GM19238 (cell line): ENCODE data around the gene SNRPE.
"Not testable (repeated sequence)": the region's sequence is repeated elsewhere in the genome, so short reads cannot be mapped to it uniquely, and the experiment has no call there.

Experiments
- DNase-seq: peaks from one replicate; pipeline ENCODE4 v3.0.0; 2011; ENCODE audit warnings: low spot score; ENCODE audit not compliant: insufficient read length

The SNRPE gene

GRCh38 chr1:203861379-203862184 lies at the start of gene SNRPE:
Gene SNRPE (plus strand): TSS chr1:203861599. CDS start chr1:203861660, 61 bp downstream.
- DNase-seq = peak; percentile 87

- no peak for DNase-seq
Measured at GRCh38 chr1:203813581-203814341, 47.6 kb upstream of the SNRPE start.

- DNase-seq = no peak
Measured at GRCh38 chr1:203818399-203818798, 43.0 kb upstream of the SNRPE start.

- no peak for DNase-seq
Measured at GRCh38 chr1:203823306-203823705, 38.1 kb upstream of the SNRPE start.

- no peak for DNase-seq
Measured at GRCh38 chr1:203826175-203826574, 35.2 kb upstream of the SNRPE start.

DNA sequence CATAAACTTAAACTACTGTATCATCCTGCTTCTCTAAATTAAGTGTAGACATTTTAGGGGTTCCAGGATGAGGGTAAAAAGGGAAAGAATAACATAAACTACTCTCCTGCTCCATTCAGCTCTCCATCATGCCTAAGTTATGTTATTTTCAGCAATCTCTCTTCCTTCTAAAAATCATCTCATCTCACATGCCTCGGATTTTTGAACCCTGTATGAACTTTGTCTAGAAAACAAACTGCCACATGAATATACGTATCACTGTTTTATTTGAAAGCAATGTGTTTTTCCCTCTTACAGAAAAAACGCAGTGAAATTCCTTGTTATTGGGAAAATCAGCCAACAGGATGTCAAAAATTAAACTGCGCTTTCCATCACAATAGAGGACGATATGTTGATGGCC lies 33.4 kb upstream of the SNRPE start:
- DNase-seq = no peak

DNA sequence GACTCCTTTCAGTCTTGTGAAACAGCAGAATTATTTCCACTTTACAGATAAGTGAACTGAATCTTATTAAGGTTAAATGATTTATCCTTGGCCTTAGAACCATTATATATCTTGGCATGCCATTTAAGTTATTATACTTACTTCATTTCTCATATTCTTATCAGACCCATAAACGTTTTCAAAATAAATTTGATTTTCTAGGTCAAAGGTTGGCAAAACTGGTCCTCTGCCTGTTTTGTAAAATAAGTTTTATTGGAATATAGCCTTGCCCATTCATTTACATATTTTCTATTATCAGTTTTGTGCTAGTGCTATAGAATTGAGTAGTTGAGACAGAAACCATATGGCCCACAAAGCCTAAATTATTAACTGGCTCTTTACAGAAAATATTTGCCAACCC lies 32.9 kb upstream of the SNRPE start:
- DNase-seq = no peak

DNA sequence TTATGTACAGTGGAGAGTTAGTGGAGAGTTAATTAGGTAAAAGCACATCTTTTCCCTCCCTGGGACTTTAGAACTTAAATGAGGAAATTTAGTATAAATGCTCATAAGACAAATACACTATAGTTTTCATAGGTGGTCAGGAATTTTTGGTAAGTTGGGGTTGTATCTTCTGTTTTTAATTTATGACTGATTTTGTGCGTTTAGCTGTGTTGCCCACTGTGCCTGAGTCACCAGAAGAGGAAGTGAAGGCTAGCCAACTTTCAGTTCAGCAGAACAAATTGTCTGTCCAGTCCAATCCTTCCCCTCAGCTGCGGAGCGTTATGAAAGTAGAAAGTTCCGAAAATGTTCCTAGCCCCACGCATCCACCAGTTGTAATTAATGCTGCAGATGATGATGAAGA lies 32.2 kb upstream of the SNRPE start:
- not testable (repeated sequence) for DNase-seq

GRCh38 chr1:203835476-203835875 lies 25.9 kb upstream of the SNRPE start:
- no peak for DNase-seq

DNA sequence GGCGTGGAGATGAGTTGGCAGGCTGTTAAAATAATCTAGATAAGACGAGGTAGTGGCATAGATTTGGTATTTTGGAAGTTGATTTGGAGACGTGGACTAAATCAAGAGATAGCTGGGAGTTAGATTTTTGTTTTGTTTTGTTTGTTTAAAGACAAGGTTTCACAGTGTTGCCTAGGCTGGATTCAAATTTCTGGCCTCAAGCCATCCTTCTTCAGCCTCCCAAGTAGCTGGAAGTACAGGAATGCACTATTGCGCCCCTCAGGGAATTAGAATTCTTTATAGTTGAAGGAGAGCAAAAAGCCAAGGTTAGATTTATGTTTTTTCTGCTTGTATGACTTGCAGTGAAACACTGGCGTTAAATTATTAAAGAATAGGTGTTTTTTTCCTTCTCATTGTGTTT lies 22.3 kb upstream of the SNRPE start:
- no peak for DNase-seq

DNA sequence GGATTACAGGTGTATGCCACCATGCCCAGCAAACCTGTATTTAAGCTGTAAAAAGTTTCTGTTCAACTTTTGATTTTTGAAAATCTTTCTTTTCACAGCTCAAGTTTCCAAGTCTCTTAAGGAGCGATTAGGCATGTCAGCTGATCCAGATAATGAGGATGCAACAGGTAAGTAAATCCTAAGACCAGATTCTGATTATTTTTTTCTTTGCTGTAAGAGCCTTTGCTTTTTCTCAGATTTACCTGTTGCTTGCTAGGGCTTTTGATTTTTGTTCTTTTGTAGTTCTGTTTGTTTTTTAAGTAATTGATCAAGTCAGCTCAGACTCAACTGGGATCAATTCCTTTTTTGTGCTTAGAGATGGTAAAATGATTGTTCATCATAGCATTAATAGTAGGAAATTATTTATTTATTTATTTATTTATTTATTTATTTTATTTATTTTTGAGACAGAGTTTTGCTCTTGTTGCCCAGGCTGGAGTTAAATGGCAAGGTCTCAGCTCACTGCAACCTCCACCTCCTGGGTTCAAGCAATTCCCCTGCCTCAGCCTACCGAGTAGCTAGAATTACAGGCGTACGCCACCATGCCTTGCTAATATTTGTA lies 21.1 kb upstream of the SNRPE start:
- DNase-seq = no peak

DNA sequence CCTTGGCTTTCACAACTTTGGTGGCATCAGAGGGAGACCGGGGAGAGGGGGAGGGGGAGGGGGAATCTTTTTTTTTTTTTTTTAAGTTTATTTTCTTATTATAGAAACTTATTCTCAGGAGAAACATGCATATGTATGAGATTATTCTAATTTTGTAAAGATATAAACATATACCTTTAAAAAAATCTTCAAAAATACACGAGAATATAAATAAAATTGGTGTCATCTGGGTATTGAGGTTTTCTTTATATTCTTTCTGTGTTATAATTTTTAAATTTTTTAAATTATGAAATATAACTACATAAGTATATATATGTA lies 18.9 kb upstream of the SNRPE start:
- no peak for DNase-seq

- no peak for DNase-seq
Measured at GRCh38 chr1:203843435-203843834, 18.0 kb upstream of the SNRPE start.

- not testable (repeated sequence) for DNase-seq
Measured at GRCh38 chr1:203853112-203853511, 8.3 kb upstream of the SNRPE start.

GRCh38 chr1:203858055-203858454 lies 3.3 kb upstream of the SNRPE start:
- no peak for DNase-seq

DNA sequence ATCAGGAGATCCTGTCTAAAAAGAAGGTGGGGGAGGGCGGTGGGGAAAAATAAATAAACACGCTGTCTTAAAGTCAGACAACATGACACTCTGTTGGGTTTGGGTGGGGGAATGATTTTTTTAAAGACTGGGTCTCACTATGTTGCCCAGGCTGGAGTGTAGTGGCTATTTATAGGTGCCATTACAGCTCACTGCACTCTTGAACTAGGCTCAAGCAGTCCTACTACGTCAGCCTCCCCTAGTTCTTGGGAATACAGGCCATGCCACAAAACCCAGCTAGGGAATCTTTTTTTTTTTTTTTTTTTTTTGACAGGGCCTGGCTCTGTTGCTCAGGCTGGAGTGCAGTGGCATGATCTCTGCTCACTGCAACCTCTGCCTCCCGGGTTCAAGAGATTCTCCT lies 2.4 kb upstream of the SNRPE start:
- no peak for DNase-seq

- no peak for DNase-seq
Measured at GRCh38 chr1:203860396-203861025, 888 bp upstream of the SNRPE start.

GRCh38 chr1:203867802-203868201 lies 6.4 kb downstream of the SNRPE start:
- DNase-seq = no peak

DNA sequence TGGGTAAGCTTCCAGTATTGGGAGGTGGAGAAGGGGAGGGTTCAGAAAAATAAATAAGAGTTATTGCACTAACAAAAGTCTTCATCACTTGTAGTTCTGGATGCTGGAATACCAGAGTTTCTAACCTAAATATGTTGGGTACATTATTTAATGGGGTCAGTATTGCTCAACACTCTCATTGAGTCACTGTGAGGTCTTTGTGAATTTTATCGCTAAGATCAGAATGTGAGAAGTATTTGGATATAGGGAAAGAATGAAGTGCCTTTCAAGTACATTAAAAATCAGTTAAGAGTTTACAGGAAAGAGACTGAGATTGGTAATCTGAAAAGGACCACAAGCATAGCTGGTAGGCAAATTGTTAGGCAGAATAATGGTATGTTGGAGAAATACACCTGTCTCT lies 8.8 kb downstream of the SNRPE start:
- no peak for DNase-seq

- peak; percentile 6 for DNase-seq
Measured at GRCh38 chr1:203871114-203871880, 9.9 kb downstream of the SNRPE start.

DNA sequence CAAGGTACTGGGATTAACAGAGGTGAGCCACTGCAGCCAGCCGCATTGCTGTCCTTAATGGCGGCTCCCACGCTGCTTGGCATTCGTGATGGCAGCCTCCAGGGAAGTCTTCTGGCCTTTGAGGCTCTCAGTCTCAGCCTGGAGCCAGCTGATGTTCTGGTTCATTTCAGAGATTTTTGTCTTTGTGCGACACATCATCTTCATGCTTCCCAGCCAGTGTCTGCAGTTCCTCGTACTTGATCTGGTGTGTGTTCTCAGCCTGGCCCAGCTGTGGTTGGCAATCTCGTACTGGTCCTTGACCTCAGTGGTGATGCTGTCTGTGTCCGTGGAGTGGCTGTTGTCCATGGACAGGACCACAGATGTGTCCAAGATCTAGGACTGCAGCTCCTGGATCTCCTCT lies 11.7 kb downstream of the SNRPE start:
- DNase-seq = no peak
